Panc1 (cell line): ENCODE measurements around the gene SLC22A15. TPM values are rescaled to one million over a fixed set of nuclear protein-coding genes. Genes with fewer than 3 reads are reported as not detected.
"Not testable (repeated sequence)": the region's sequence is repeated elsewhere in the genome, so short reads cannot be mapped to it uniquely, and the experiment has no call there.

Experiments
- ATAC-seq: fragments of 200-7000 bp; cut with Tn5 transposase; 2 replicates; pipeline ENCODE4 v1.9.1; 2020; ENCODE audit warnings: mild to moderate bottlenecking, moderate library complexity
- BruUV-seq: library from RNA; stranded (reverse); fragments of 400-500 nt; replicated peaks from 2 replicates; lab custom pipeline; 2021; lab: Mats Ljungman, UMichigan
- CTCF ChIA-PET: fragments of 300-600 bp; sonication (Branson Sonifier 250); formaldehyde crosslinking; loops from one replicate; lab custom pipeline; 2022; ENCODE audit warnings: antibody characterized with exemption; lab: Charles Lee
- POLR2A ChIA-PET: fragments of 300-600 bp; sonication (Branson Sonifier 250); formaldehyde crosslinking; loops from one replicate; lab custom pipeline; 2022; ENCODE audit warnings: antibody characterized with exemption; lab: Charles Lee
- DNase-seq: peaks from one replicate; pipeline ENCODE4 v3.0.0-alpha.2; 2010; ENCODE audit warnings: low read depth, low spot score
- H3K27ac ChIP-seq: 2 replicates; pipeline ENCODE4 v1.5.1; 2011; ENCODE audit warnings: mild to moderate bottlenecking, low read length, inconsistent platforms
- H3K27me3 ChIP-seq: fragments of 200-500 bp; sonication (Bioruptor generic); 2 replicates; pipeline ENCODE4 v1.6.0; 2014; ENCODE audit warnings: low read length, inconsistent platforms; ENCODE audit not compliant: control insufficient read depth, insufficient read depth
- H3K36me3 ChIP-seq: fragments of 200-500 bp; sonication (Bioruptor generic); 2 replicates; pipeline ENCODE4 v1.5.1; 2014; ENCODE audit warnings: inconsistent platforms, mild to moderate bottlenecking, low read length, moderate library complexity; ENCODE audit not compliant: control insufficient read depth, insufficient read depth
- H3K4me1 ChIP-seq: 2 replicates; pipeline ENCODE4 v1.5.1; 2011; ENCODE audit warnings: inconsistent platforms, mild to moderate bottlenecking, low read length, moderate library complexity; ENCODE audit not compliant: control insufficient read depth, insufficient read depth
- H3K4me3 ChIP-seq, 2 experiments: 2 replicates each; pipeline ENCODE4 v1.5.1; 2011 to 2012; ENCODE audit warnings: low read depth in 2 of 2, low read length in 2 of 2, mild to moderate bottlenecking in 2 of 2, inconsistent platforms in 1 of 2, moderate library complexity in 1 of 2
- H3K9me3 ChIP-seq: fragments of 200-500 bp; sonication (Bioruptor generic); 2 replicates; pipeline ENCODE4 v1.5.1; 2014; ENCODE audit warnings: low read depth, mild to moderate bottlenecking, inconsistent platforms, low read length, moderate library complexity; ENCODE audit not compliant: control insufficient read depth, insufficient read depth
- CTCF ChIP-seq: fragments of 450-650 bp; IDR thresholded peaks from 2 replicates; pipeline ENCODE4 v1.5.1; 2017; ENCODE audit warnings: mild to moderate bottlenecking
- POLR2AphosphoS5 ChIP-seq: IDR thresholded peaks from 2 replicates; pipeline ENCODE4 v1.6.1; 2012; ENCODE audit warnings: mild to moderate bottlenecking, low read depth, low read length, moderate library complexity
- REST ChIP-seq, 2 experiments: IDR thresholded peaks; 2 replicates each; pipeline ENCODE4 v1.6.1; 2011 to 2012; ENCODE audit warnings: low read depth in 2 of 2, control low read depth in 1 of 2, low read length in 1 of 2, mild to moderate bottlenecking in 1 of 2, moderate library complexity in 1 of 2; ENCODE audit not compliant: insufficient read depth in 1 of 2
- SIN3A ChIP-seq: IDR thresholded peaks from 2 replicates; pipeline ENCODE4 v1.6.1; 2012; ENCODE audit warnings: low read depth, mild to moderate bottlenecking, low read length, moderate library complexity, borderline replicate concordance; ENCODE audit not compliant: insufficient read depth
- TCF7L2 ChIP-seq: IDR thresholded peaks from 2 replicates; pipeline ENCODE4 v1.6.1; 2011; ENCODE audit warnings: mild to moderate bottlenecking, low read depth, low read length, inconsistent platforms
- in situ Hi-C: cut with HindIII; loops from 2 replicates; pipeline ENCODE4 v1.10.0; 2016; ENCODE audit warnings: low sequenced_read_pairs, low pct_unique_long_range_greater_than_20kb
- intact Hi-C: fragments of 100-400 bp; cut with micrococcal nuclease; formaldehyde crosslinking; loops from one replicate; pipeline ENCODE4 v1.10.0; 2022; ENCODE audit not compliant: unreplicated experiment
- total RNA-seq: library from RNA; stranded (reverse); gene quantifications from one replicate; pipeline ENCODE4 v1.2.1, GENCODE V29; 2021; ENCODE audit not compliant: unreplicated experiment

The SLC22A15 gene
- total RNA-seq, 1 experiment from 2014 or later, result 0.21 TPM

- H3K36me3 ChIP-seq, result no peaks in the 10 kb centered on the region
- H3K27ac ChIP-seq, result no peak overlapping the region
- DNase-seq, result no peak
- no TSS peak for BruUV-seq
- intact Hi-C loops (no loop called here), in situ Hi-C loops (no loop called here)
- ATAC-seq, result no peak
- H3K4me3 ChIP-seq, result no peak overlapping the region
- no peaks in the 10 kb centered on the region for H3K4me1 ChIP-seq
- TF ChIP-seq REST (IDR thresholded peaks at IDR 0.05; ENCODE audit: insufficient read depth in 1 of 2, low read depth in 2 of 2, low read length in 1 of 2) (no peak), POLR2AphosphoS5 (no peak), CTCF (no peak), TCF7L2 (no peak), SIN3A (no peak)
- H3K27me3 ChIP-seq, result 0 out of 2 replicates have a peak, but pooled peaks cover 2% of the 10 kb centered on the region
- H3K9me3 ChIP-seq, result no peaks in the 10 kb centered on the region
- ChIA-PET POLR2A (no interaction called here), CTCF (no interaction called here)
Measured at GRCh38 chr1:115969509-115969908, 6.8 kb upstream of the SLC22A15 start.

- DNase-seq, H3K36me3 ChIP-seq, POLR2A ChIA-PET, H3K4me3 ChIP-seq, ATAC-seq, H3K27me3 ChIP-seq, CTCF ChIA-PET, BruUV-seq, H3K9me3 ChIP-seq, H3K4me1 ChIP-seq, H3K27ac ChIP-seq, intact Hi-C loops, in situ Hi-C loops: not testable (repeated sequence)
Measured at GRCh38 chr1:115971778-115972177, 4.5 kb upstream of the SLC22A15 start.

- BruUV-seq, result no TSS peak
- in situ Hi-C loops, result no loop called here
- H3K4me1 ChIP-seq, result no peaks in the 10 kb centered on the region
Measured at GRCh38 chr1:115973154-115973553, 3.2 kb upstream of the SLC22A15 start.

More at GRCh38 chr1:115973154-115973553, 3.2 kb upstream of the SLC22A15 start:
- ChIA-PET POLR2A (no interaction called here), CTCF (no interaction called here)
- Histone ChIP-seq H3K9me3 (no peaks in the 10 kb centered on the region), H3K27me3 (peaks cover 4% of the 10 kb centered on the region), H3K27ac (no peak overlapping the region), H3K4me3 (no peak overlapping the region), H3K36me3 (no peaks in the 10 kb centered on the region)
- ATAC-seq, result no peak
- no peak for DNase-seq
- no peak for TF ChIP-seq REST (IDR thresholded peaks at IDR 0.05; ENCODE audit: insufficient read depth in 1 of 2, low read depth in 2 of 2, low read length in 1 of 2)
- TF ChIP-seq TCF7L2, result no peak
- TF ChIP-seq POLR2AphosphoS5, result no peak
- no peak for TF ChIP-seq CTCF
- TF ChIP-seq SIN3A, result no peak
- intact Hi-C loops, result no loop called here
